Astrocyte of the cerebellum (primary cell): ENCODE data around the gene TUSC2.

Experiments used
- DNase-seq: peaks from one replicate; pipeline ENCODE4 v3.0.0-alpha.2; 2011; ENCODE audit warnings: low read depth
- H3K4me3 ChIP-seq: 2 replicates; pipeline ENCODE4 v1.5.1; 2011; ENCODE audit warnings: mild to moderate bottlenecking, low read depth, low read length, moderate library complexity
- in situ Hi-C: cut with HindIII; loops from 2 replicates; pipeline ENCODE4 v1.10.0; 2017; ENCODE audit warnings: low sequenced_read_pairs
- TF ChIP-seq, protein P1 (sequence below): IDR thresholded peaks from 2 replicates; pipeline ENCODE4 v1.5.1; 2012; ENCODE audit warnings: low read length, low read depth, moderate library complexity, mild to moderate bottlenecking; ENCODE audit errors: missing control alignments

The TUSC2 gene

GRCh38 chr3:50322386-50323091 is 5.5 kb downstream of the TUSC2 start, which contains the start of gene HYAL2:
TSS of gene HYAL2 (minus strand) at chr3:50322745. CDS start at chr3:50320489, 2,256 bp downstream.
- H3K4me3 ChIP-seq = peak within 1 kb of the TSS; percentile 77
- in situ Hi-C loops = no loop called here
- no peak for DNase-seq
- TF ChIP-seq, protein P1, sequence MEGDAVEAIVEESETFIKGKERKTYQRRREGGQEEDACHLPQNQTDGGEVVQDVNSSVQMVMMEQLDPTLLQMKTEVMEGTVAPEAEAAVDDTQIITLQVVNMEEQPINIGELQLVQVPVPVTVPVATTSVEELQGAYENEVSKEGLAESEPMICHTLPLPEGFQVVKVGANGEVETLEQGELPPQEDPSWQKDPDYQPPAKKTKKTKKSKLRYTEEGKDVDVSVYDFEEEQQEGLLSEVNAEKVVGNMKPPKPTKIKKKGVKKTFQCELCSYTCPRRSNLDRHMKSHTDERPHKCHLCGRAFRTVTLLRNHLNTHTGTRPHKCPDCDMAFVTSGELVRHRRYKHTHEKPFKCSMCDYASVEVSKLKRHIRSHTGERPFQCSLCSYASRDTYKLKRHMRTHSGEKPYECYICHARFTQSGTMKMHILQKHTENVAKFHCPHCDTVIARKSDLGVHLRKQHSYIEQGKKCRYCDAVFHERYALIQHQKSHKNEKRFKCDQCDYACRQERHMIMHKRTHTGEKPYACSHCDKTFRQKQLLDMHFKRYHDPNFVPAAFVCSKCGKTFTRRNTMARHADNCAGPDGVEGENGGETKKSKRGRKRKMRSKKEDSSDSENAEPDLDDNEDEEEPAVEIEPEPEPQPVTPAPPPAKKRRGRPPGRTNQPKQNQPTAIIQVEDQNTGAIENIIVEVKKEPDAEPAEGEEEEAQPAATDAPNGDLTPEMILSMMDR = no peak

DNA sequence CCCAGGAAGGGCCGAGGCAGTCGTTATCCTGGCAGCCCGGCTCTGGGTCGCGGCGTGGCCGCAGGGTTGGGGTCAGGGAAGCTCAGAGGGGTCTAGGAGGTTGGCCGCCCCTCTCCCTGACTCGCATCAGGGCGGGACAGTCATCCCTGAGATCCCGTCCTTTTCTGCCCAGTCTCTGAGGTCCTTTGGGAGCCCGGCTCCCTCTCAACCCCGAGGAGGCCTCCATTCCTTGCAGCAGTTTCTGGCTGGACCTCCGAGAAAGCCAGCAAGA is 6.0 kb downstream of the TUSC2 start:
- H3K4me3 ChIP-seq = peak overlapping the region; percentile 77
- in situ Hi-C loops = no loop called here
- no peak for DNase-seq
- TF ChIP-seq, protein P1 = no peak

DNA sequence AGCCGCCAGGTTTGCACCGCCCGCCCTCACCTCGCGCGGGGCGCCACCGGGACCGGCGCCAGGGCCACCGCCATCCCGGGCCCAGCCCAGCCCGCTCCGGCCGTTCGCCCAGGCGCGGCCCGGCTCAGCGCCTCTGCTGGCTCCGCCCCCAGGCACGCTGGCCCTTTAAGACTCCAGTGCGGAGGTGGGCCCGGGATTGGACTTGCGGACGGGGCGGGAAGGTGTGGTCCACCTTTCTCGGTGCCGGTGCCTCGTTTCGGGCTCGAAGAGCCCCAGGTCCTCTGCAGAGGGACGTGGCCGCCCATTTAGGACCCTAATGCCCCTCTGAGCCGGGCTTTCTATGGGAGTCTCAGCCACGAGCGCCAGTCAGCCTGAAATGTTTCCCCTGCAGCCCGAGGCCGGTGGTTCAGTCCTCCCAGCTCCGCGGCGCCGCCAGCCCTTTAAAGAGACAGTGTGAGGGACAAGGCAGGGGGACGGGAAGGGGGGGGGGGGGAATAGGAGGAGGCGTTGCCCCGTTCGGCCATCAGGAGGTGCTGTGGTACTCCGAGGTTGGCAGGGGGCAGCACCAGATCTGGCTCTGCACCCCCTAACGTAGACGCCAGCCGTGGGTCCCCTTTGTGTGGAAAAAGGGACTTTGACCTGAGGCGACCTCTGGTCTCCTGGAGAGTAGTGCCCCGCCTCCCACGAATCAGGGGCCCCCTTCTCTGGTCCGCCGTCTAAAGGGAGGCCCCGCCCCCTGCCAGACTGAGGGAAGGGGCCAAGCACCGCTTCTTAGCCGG is 6.5 kb downstream of the TUSC2 start:
- peak; percentile 63 for DNase-seq
- peak overlapping the region; percentile 77 for H3K4me3 ChIP-seq
- in situ Hi-C loops = no loop called here
- TF ChIP-seq, protein P1 = peak; percentile 52

DNA sequence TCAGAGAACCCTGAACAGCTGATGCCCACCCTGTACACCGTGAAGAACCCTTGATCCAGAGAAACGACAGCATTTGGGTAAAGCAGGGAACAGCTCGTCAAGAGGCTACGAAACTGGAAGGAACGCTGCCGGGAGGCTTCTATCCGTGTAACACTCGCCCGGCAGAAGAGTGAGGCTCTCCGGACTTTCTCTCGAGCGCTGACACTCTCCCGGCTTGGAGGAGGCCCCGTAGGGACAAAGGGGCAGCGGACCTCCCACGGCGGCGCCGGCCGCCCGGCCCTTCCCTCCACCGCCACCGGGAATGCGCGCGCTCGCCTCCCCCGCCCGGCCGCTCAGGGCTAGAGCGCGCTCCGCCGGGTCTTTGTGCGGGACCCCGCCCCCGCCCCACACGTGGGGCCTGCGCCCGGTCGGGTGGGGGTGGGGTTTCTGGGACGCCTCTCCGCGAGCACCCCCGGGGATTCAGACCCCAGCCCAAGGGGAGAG is 7.1 kb downstream of the TUSC2 start:
- H3K4me3 ChIP-seq = peak overlapping the region; percentile 77
- in situ Hi-C loops = no loop called here
- TF ChIP-seq, protein P1 = no peak
- DNase-seq = no peak

DNA sequence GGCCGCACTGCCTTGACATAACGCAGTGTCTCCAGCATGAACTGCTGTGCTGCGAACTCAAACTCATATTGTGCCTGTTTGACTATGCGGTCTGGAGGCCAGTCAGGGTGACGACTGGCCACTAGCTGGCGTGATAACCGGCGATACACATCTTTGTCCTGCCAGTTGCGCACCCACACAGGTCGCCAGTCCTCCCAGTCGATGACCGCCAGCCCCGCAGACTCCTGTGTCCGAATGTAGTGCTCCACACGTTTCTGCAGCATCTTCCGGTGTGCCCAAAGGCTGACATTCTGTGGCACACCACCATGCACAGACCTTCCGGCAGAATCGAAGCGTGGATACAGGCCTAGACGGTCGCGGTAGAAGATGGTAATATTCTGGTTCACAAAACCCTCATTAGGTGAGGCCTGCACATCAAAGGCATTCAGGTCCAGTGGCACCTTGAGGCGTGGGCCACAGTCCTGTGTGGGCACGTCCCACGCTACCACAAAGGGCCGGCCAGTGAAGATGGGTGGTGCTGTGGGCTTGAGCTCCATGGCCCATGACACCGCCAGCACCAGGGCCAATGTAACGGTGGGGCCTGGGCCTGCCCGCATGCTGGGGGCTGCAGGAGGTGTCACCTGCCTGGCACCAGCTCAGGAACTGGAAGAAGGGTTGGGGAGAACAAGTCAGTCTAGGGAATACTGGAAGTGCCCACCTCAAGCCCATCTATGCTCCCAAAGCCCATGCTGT is 8.0 kb downstream of the TUSC2 start:
- DNase-seq = no peak
- TF ChIP-seq, protein P1 = no peak
- in situ Hi-C loops = no loop called here
- peak overlapping the region; percentile 77 for H3K4me3 ChIP-seq

- no peak overlapping the region for H3K4me3 ChIP-seq
- no peak for DNase-seq
- TF ChIP-seq, protein P1 = no peak
- in situ Hi-C loops = no loop called here
Observed at GRCh38 chr3:50319181-50319893, 8.7 kb downstream of the TUSC2 start.
